ENCODE results near the gene TMEM80. TPM values are rescaled to one million over a fixed set of nuclear protein-coding genes. Genes with fewer than 3 reads are reported as not detected.

TMEM80 gene
- total and polyA plus RNA-seq, 9 of the 15 experiments (the other 6 are each of a cell fraction or from before 2014, with no cell fraction given), result 5.1 to 30.1 (median 12.4) TPM

DNA sequence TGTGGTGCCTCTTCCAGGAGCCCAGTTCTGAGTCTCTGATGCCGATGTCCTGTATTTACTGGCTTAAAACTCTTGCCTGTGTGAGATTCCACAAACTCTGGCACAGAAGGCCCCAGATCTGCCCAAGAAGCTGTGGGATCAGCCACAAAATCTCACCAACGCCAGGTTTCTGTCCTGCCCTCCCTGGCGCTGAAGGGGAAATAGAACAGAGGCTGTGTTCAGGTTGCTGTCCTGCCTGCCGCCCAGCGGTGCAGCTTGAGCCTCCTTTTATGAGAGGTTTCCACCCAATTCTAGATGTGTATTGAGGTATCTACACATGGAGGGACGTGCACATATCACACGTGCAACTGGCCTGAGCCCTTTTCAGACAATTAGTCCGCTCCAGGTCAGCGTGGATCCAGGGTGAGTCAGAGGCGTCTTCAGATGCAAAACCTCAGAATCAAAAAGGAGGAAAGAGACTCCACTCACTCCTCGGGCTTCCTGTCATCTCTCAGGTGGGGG lies 2.2 kb downstream of the TMEM80 start (continued):
- TF ChIP-seq, protein P1, sequence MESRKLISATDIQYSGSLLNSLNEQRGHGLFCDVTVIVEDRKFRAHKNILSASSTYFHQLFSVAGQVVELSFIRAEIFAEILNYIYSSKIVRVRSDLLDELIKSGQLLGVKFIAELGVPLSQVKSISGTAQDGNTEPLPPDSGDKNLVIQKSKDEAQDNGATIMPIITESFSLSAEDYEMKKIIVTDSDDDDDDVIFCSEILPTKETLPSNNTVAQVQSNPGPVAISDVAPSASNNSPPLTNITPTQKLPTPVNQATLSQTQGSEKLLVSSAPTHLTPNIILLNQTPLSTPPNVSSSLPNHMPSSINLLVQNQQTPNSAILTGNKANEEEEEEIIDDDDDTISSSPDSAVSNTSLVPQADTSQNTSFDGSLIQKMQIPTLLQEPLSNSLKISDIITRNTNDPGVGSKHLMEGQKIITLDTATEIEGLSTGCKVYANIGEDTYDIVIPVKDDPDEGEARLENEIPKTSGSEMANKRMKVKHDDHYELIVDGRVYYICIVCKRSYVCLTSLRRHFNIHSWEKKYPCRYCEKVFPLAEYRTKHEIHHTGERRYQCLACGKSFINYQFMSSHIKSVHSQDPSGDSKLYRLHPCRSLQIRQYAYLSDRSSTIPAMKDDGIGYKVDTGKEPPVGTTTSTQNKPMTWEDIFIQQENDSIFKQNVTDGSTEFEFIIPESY (CRISPR knock-in tag; IDR thresholded peaks at IDR 0.05), result peak; percentile 40; the same call in 1 of the 2 replicates
- TF ChIP-seq, protein P2, sequence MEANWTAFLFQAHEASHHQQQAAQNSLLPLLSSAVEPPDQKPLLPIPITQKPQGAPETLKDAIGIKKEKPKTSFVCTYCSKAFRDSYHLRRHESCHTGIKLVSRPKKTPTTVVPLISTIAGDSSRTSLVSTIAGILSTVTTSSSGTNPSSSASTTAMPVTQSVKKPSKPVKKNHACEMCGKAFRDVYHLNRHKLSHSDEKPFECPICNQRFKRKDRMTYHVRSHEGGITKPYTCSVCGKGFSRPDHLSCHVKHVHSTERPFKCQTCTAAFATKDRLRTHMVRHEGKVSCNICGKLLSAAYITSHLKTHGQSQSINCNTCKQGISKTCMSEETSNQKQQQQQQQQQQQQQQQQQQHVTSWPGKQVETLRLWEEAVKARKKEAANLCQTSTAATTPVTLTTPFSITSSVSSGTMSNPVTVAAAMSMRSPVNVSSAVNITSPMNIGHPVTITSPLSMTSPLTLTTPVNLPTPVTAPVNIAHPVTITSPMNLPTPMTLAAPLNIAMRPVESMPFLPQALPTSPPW (CRISPR knock-in tag; IDR thresholded peaks at IDR 0.05), result no peak
- no peak for TF ChIP-seq ARNT (IDR thresholded peaks at IDR 0.05)
- no peak for TF ChIP-seq SRF (CRISPR knock-in tag; IDR thresholded peaks at IDR 0.05)
- TF ChIP-seq, protein P3, sequence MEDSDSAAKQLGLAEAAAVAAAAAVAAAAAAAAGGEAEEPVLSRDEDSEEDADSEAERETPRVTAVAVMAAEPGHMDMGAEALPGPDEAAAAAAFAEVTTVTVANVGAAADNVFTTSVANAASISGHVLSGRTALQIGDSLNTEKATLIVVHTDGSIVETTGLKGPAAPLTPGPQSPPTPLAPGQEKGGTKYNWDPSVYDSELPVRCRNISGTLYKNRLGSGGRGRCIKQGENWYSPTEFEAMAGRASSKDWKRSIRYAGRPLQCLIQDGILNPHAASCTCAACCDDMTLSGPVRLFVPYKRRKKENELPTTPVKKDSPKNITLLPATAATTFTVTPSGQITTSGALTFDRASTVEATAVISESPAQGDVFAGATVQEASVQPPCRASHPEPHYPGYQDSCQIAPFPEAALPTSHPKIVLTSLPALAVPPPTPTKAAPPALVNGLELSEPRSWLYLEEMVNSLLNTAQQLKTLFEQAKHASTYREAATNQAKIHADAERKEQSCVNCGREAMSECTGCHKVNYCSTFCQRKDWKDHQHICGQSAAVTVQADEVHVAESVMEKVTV (CRISPR knock-in tag; IDR thresholded peaks at IDR 0.05), result no peak
- TF ChIP-seq KDM5B (IDR thresholded peaks at IDR 0.05; ENCODE audit: insufficient replicate concordance, low read depth, low read length), result peak; percentile 19
- TF ChIP-seq ZNF445 (CRISPR knock-in tag; IDR thresholded peaks at IDR 0.05; ENCODE audit: low read depth), result no peak
- TF ChIP-seq, protein P4, sequence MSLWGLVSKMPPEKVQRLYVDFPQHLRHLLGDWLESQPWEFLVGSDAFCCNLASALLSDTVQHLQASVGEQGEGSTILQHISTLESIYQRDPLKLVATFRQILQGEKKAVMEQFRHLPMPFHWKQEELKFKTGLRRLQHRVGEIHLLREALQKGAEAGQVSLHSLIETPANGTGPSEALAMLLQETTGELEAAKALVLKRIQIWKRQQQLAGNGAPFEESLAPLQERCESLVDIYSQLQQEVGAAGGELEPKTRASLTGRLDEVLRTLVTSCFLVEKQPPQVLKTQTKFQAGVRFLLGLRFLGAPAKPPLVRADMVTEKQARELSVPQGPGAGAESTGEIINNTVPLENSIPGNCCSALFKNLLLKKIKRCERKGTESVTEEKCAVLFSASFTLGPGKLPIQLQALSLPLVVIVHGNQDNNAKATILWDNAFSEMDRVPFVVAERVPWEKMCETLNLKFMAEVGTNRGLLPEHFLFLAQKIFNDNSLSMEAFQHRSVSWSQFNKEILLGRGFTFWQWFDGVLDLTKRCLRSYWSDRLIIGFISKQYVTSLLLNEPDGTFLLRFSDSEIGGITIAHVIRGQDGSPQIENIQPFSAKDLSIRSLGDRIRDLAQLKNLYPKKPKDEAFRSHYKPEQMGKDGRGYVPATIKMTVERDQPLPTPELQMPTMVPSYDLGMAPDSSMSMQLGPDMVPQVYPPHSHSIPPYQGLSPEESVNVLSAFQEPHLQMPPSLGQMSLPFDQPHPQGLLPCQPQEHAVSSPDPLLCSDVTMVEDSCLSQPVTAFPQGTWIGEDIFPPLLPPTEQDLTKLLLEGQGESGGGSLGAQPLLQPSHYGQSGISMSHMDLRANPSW (CRISPR knock-in tag; IDR thresholded peaks at IDR 0.05), result no peak
- TF ChIP-seq, protein P5, sequence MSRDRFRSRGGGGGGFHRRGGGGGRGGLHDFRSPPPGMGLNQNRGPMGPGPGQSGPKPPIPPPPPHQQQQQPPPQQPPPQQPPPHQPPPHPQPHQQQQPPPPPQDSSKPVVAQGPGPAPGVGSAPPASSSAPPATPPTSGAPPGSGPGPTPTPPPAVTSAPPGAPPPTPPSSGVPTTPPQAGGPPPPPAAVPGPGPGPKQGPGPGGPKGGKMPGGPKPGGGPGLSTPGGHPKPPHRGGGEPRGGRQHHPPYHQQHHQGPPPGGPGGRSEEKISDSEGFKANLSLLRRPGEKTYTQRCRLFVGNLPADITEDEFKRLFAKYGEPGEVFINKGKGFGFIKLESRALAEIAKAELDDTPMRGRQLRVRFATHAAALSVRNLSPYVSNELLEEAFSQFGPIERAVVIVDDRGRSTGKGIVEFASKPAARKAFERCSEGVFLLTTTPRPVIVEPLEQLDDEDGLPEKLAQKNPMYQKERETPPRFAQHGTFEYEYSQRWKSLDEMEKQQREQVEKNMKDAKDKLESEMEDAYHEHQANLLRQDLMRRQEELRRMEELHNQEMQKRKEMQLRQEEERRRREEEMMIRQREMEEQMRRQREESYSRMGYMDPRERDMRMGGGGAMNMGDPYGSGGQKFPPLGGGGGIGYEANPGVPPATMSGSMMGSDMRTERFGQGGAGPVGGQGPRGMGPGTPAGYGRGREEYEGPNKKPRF (IDR thresholded peaks at IDR 0.05; ENCODE audit: low read depth, low read length), result no peak
- no peak for TF ChIP-seq ZC3H4 (CRISPR knock-in tag; IDR thresholded peaks at IDR 0.05; ENCODE audit: borderline replicate concordance)
- TF ChIP-seq FOSL1 (tag; conservative IDR thresholded peaks at IDR 0.05), result peak; percentile 31; the same call in 1 of the 2 replicates
- TF ChIP-seq TCF7 (IDR thresholded peaks at IDR 0.05; ENCODE audit: borderline replicate concordance), result no peak
- TF ChIP-seq MIER1 (IDR thresholded peaks at IDR 0.05; ENCODE audit: low read depth), result no peak
- no peak for TF ChIP-seq CSDE1 (IDR thresholded peaks at IDR 0.05)
- TF ChIP-seq ZZZ3 (IDR thresholded peaks at IDR 0.05), result no peak
- TF ChIP-seq POLR2AphosphoS2 (IDR thresholded peaks at IDR 0.05; ENCODE audit: low read length), result no peak
- no peak for TF ChIP-seq POLR2AphosphoS5 (IDR thresholded peaks at IDR 0.05; ENCODE audit: control insufficient read depth, insufficient read depth, low read depth, low read length)
- TF ChIP-seq ZNF76 (CRISPR knock-in tag; IDR thresholded peaks at IDR 0.05; ENCODE audit: borderline replicate concordance), result no peak
